ENCODE data around the gene C1orf50.

The C1orf50 gene

DNA sequence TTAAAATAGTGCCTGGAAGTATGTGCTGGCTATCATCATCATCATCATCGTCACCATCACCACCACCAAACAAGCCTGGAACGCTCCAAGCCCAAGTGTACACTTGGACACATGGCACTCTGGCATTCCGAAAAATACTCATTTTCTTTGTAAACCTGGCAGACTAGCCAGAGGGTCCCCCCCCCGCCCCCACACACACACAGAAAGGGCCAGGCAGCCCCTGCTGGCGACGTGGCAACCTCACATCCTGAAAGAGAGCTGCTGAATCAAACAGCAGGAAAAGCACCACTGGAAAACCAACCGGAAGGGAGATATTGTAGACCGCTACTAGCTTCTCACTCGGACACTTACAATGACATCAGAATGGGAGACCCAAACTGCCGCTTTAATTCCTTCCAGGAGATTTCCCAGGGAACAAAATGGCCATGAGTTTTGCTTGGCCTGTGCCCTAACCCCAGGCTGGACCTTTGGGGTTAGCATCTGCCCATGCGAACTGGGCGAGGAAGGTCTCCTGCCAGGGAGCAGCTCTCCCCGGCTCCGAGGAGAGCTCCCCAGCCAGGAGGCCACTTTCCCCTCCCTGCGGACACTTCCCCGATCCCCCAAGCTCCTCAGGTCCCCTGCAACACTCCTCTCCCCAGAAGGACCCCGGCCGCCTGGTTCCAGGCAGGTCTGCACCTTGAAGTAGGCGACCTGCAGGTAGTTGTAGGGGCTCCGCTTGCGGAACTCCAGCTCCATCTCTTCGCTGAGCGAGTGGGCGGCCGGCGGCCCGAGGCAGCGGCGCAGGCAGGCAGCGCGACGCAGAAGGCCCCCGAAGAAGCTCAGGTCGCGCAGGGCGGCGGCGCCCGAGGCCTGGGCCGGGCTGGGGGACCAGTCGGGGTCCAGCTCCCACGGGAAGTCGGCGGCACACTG, 963 bp upstream of the C1orf50 start:
- ChIA-PET POLR2A (ENCODE audit: low non-redundant PET) (interaction anchor here (0.5 to 1.4 kb wide), 7 partner anchors 14 to 1855 kb away, joined by 3 to 8 read pairs (median 3); no protein-coding TSS in a partner anchor), CTCF (interaction anchor here (0.6 to 1.4 kb wide), 10 partner anchors 10 to 419 kb away, joined by 3 to 8 read pairs (median 3); no protein-coding TSS in a partner anchor)
- TF ChIP-seq CTCF (conservative IDR thresholded peaks at IDR 0.05; ENCODE audit: low read depth): peak; percentile 76
- peak overlapping the region; percentile 81 for H3K27ac ChIP-seq
- peak; percentile 50 for DNase-seq (ENCODE audit: low spot score)

- H3K27ac ChIP-seq: peak overlapping the region; percentile 81
- no peak for DNase-seq (ENCODE audit: low spot score)
- POLR2A ChIA-PET (ENCODE audit: low non-redundant PET): interaction anchor here (1.0 to 1.4 kb wide), 3 partner anchors 9 to 85 kb away, joined by 3 to 5 read pairs (median 4); no protein-coding TSS in a partner anchor
- CTCF ChIA-PET: no interaction called here
- no peak for TF ChIP-seq CTCF (conservative IDR thresholded peaks at IDR 0.05; ENCODE audit: low read depth)
Observed at GRCh38 chr1:42767510-42768000, 506 bp downstream of the C1orf50 start.

GRCh38 chr1:42768172-42768571, 1.1 kb downstream of the C1orf50 start:
- TF ChIP-seq CTCF (conservative IDR thresholded peaks at IDR 0.05; ENCODE audit: low read depth): no peak
- H3K27ac ChIP-seq: no peak overlapping the region
- CTCF ChIA-PET: interaction anchor here (0.6 to 0.7 kb wide), 3 partner anchors 21 to 517 kb away, joined by 3 to 5 read pairs (median 3); partner anchors contain the start of gene C1orf210

GRCh38 chr1:42769811-42770210, 2.8 kb downstream of the C1orf50 start:
- ChIA-PET CTCF (interaction anchor here (0.6 to 0.7 kb wide), 2 partner anchors 87 to 350 kb away, joined by 3 to 4 read pairs; no protein-coding TSS in a partner anchor), POLR2A (ENCODE audit: low non-redundant PET) (no interaction called here)
- no peak for DNase-seq (ENCODE audit: low spot score)
- H3K27ac ChIP-seq: no peak overlapping the region
- TF ChIP-seq CTCF (conservative IDR thresholded peaks at IDR 0.05; ENCODE audit: low read depth): no peak

More at GRCh38 chr1:42768172-42768571, 1.1 kb downstream of the C1orf50 start:
- POLR2A ChIA-PET (ENCODE audit: low non-redundant PET): no interaction called here
- no peak for DNase-seq (ENCODE audit: low spot score)

DNA sequence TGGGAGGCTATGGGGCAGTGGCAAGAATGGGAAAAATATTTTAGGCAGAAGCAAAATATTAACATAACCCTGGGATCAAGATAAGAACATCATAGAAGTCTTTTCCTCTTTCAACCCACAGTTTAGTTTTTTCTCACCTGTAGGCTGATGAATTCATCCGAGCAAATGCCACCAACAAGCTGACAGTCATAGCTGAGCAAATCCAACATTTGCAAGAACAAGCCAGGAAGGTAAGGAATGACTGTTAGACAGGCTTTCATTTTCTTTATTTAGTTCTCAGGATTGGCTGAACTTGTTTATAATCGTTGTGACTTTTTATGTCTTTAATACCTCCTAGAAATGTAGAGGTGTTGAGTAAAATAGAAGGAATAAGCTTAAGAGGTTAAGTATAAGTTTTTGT, 6.4 kb downstream of the C1orf50 start:
- CTCF ChIA-PET: interaction anchor here (1.2 kb wide), 1 partner anchor 300 kb away, joined by 3 read pairs; no protein-coding TSS in a partner anchor
- no peak for TF ChIP-seq CTCF (conservative IDR thresholded peaks at IDR 0.05; ENCODE audit: low read depth)
- POLR2A ChIA-PET (ENCODE audit: low non-redundant PET): no interaction called here
- H3K27ac ChIP-seq: no peak overlapping the region
- DNase-seq (ENCODE audit: low spot score): no peak

DNA sequence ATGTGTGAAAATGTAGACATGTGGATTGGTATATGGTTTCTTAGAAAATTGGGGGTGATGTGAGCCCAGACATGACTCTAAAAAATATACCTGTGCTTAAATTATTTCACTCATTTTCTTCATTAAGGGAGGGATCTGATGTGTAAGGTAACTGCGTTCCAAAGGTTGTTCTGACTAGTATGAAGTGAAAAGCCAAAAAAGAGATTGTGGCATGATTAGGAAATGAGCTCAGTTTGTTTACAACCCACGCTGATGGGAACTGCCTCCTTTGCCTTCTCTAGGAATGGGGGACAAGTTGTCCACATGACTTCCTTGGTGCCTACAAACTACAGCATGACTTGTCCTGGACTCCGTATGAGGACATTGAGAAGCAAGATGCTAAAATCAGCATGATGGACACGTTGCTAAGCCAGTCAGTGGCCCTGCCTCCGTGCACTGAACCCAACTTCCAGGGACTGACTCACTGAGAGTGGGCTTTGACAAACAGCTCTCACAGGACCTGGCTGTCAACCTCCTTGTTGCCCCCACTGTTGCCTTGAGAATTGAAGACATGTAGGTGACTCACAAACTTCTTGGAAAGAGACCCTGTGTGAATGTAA, 8.0 kb downstream of the C1orf50 start:
- CTCF ChIA-PET: no interaction called here
- no peak for TF ChIP-seq CTCF (conservative IDR thresholded peaks at IDR 0.05; ENCODE audit: low read depth)
- DNase-seq (ENCODE audit: low spot score): no peak
- H3K27ac ChIP-seq: no peak overlapping the region
- POLR2A ChIA-PET (ENCODE audit: low non-redundant PET): no interaction called here

Data from RWPE1 (cell line).